GM21515 (cell line): ENCODE results near the gene PNRC1.
A peak's percentile ranks its signal among the peaks of the same experiment; 100 is the strongest.
"Not testable (repeated sequence)": the region's sequence is repeated elsewhere in the genome, so short reads cannot be mapped to it uniquely, and the experiment has no call there.

Source experiments
- ATAC-seq: cut with Tn5 transposase; IDR thresholded peaks from one replicate; pipeline ENCODE4 v1.9.1; 2021; ENCODE audit not compliant: unreplicated experiment

The PNRC1 gene

GRCh38 chr6:89098461-89098860 is 17.9 kb downstream of the PNRC1 start:
- ATAC-seq = no peak

- no peak for ATAC-seq
Observed at GRCh38 chr6:89100114-89100513, 19.6 kb downstream of the PNRC1 start.

- ATAC-seq = no peak
Observed at GRCh38 chr6:89110284-89110683, 29.7 kb downstream of the PNRC1 start.

- ATAC-seq = no peak
Observed at GRCh38 chr6:89111933-89112332, 31.4 kb downstream of the PNRC1 start.

- ATAC-seq = no peak
Observed at GRCh38 chr6:89116702-89117101, 36.2 kb downstream of the PNRC1 start.

- peak; percentile 80 for ATAC-seq
Observed at GRCh38 chr6:89117211-89118108, 36.9 kb downstream of the PNRC1 start, which contains the start of gene SRSF12. Gene SRSF12 (minus strand): TSS chr6:89118071. CDS start chr6:89117887, 184 bp downstream.

- ATAC-seq = no peak
Observed at GRCh38 chr6:89118931-89119330, 38.4 kb downstream of the PNRC1 start.

GRCh38 chr6:89120371-89120770 is 39.8 kb downstream of the PNRC1 start:
- ATAC-seq = no peak

- no peak for ATAC-seq
Observed at GRCh38 chr6:89121934-89122333, 41.4 kb downstream of the PNRC1 start.

- ATAC-seq = peak; percentile 62
Observed at GRCh38 chr6:89122625-89123024, 42.1 kb downstream of the PNRC1 start.

- not testable (repeated sequence) for ATAC-seq
Observed at GRCh38 chr6:89128256-89128671, 47.7 kb downstream of the PNRC1 start.

GRCh38 chr6:89131599-89131998 is 51.0 kb downstream of the PNRC1 start:
- ATAC-seq = no peak

- ATAC-seq = no peak
Observed at GRCh38 chr6:89132057-89132456, 51.5 kb downstream of the PNRC1 start.

GRCh38 chr6:89133981-89134380 is 53.4 kb downstream of the PNRC1 start:
- no peak for ATAC-seq

GRCh38 chr6:89134723-89135122 is 54.2 kb downstream of the PNRC1 start:
- no peak for ATAC-seq
